AG09309 (cell line): ENCODE results near the gene WNT9A.
"Not testable (repeated sequence)": the region's sequence is repeated elsewhere in the genome, so short reads cannot be mapped to it uniquely, and the experiment has no call there.

Experiments used
- DNase-seq: peaks from one replicate; pipeline ENCODE4 v3.0.0-alpha.2; 2010; ENCODE audit warnings: low read depth
- H3K4me3 ChIP-seq: 2 replicates; pipeline ENCODE4 v1.5.1; 2011; ENCODE audit warnings: mild to moderate bottlenecking, low read depth, low read length, moderate library complexity; ENCODE audit not compliant: control insufficient read depth
- CTCF ChIP-seq: IDR thresholded peaks from 2 replicates; pipeline ENCODE4 v1.5.1; 2011; ENCODE audit warnings: mild to moderate bottlenecking, low read depth, low read length, inconsistent platforms; ENCODE audit not compliant: insufficient read depth, control insufficient read depth; ENCODE audit errors: missing control alignments

Gene WNT9A

GRCh38 chr1:227884370-227885134 lies 63.2 kb downstream of the WNT9A start:
- DNase-seq = no peak
- no peak for TF ChIP-seq CTCF
- no peak overlapping the region for H3K4me3 ChIP-seq

GRCh38 chr1:227883641-227884301 lies 64.0 kb downstream of the WNT9A start:
- no peak overlapping the region for H3K4me3 ChIP-seq
- DNase-seq = no peak
- TF ChIP-seq CTCF = no peak

- DNase-seq = no peak
- no peak overlapping the region for H3K4me3 ChIP-seq
- no peak for TF ChIP-seq CTCF
Observed at GRCh38 chr1:227883073-227883520, 64.6 kb downstream of the WNT9A start.

GRCh38 chr1:227880342-227880924 lies 67.3 kb downstream of the WNT9A start:
- H3K4me3 ChIP-seq = no peak overlapping the region
- TF ChIP-seq CTCF = no peak
- no peak for DNase-seq

- DNase-seq, H3K4me3 ChIP-seq: not testable (repeated sequence)
Observed at GRCh38 chr1:227877810-227878209, 69.9 kb downstream of the WNT9A start.

GRCh38 chr1:227871892-227872291 lies 75.8 kb downstream of the WNT9A start:
- DNase-seq = not testable (repeated sequence)

GRCh38 chr1:227870366-227870765 lies 77.4 kb downstream of the WNT9A start:
- no peak for DNase-seq
- no peak for TF ChIP-seq CTCF
- no peak overlapping the region for H3K4me3 ChIP-seq

More at GRCh38 chr1:227871892-227872291, 75.8 kb downstream of the WNT9A start:
- H3K4me3 ChIP-seq = not testable (repeated sequence)
